ENCODE data around the gene PCIF1. TPM values are rescaled to one million over a fixed set of nuclear protein-coding genes. Genes with fewer than 3 reads are reported as not detected.
A peak's percentile ranks its signal among the peaks of the same experiment; 100 is the strongest.

The PCIF1 gene
- polyA plus RNA-seq, 3 donors = 41.0 to 54.9 (median 50.4) TPM

DNA sequence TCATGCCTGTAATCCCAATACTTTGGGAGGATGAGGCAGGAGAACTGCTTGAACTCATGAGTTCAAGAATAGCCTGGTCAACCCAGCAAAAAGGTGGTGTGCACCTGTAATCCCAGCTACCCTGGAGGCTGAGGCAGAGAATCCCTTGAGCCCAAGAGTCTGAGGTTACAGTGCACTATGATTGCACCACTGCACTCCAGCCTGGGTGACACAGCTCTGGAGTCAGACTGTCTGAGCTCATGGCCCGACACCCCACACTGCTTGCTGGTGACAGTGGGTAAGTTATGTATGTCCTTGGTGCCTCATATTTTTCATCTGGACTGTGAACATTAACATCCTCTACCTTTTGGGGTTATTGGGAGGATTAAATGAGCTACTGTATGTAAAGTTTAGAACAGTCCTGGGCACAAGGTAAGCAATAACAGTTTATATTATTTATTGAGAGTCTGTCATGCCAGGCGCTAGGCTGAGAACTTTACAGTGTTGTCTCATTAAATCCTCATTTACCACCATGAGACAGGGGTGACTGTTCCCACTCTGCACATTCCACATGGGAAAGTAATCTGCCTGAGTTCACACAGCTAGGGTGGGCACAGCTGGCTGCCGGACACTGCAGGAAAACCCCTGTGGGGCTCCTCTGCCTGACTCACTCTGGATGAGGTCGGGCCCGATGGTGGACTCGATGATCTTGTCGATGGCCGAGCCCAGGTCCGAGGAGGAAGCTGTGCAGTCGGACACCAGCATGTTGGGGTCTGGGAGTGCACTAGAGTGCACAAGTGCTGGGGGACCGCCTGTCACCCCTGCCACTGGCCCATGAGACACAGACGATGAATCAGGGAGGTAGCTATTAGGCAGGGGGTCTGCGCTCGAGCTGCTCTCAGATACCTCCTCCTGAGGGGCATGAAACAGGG, 34.6 kb downstream of the PCIF1 start:
- Histone ChIP-seq H3K27me3 (ENCODE audit: control insufficient read depth in 2 of 2, insufficient read depth in 2 of 2, low read length in 2 of 2) (no peaks in the 10 kb centered on the region), H3K4me1 (ENCODE audit: control insufficient read depth in 1 of 2, insufficient read depth in 2 of 2, low read length in 2 of 2) (peaks cover 38 to 41% of the 10 kb centered on the region in 2 donors), H3K36me3 (replicated peaks in 1 of 2; ENCODE audit: control insufficient read depth in 1 of 2, insufficient read depth in 2 of 2, low read length in 2 of 2) (peaks cover 45 to 53% of the 10 kb centered on the region in 2 donors), H3K9me3 (replicated peaks in 1 of 2; ENCODE audit: control insufficient read depth in 1 of 2, insufficient read depth in 1 of 2, low read length in 2 of 2) (no peaks in the 10 kb centered on the region), H3K79me2 (ENCODE audit: insufficient read depth, low read length) (peaks cover 35% of the 10 kb centered on the region), H3K4me3 (replicated peaks in 1 of 3; ENCODE audit: low read depth in 2 of 3, low read length in 3 of 3) (no peak overlapping the region), H3K4me2 (replicated peaks; ENCODE audit: extremely low read depth, low read length, poor library complexity, severe bottlenecking) (no peak overlapping the region), H4K20me1 (ENCODE audit: insufficient read depth, low read length) (peaks cover 31% of the 10 kb centered on the region), H3K9ac (ENCODE audit: insufficient read depth, low read length, poor library complexity, severe bottlenecking) (no peak overlapping the region), H2AFZ (ENCODE audit: insufficient read depth, low read depth, low read length, poor library complexity, severe bottlenecking) (no peak overlapping the region), H3K27ac (ENCODE audit: low read depth in 1 of 2, low read length in 2 of 2) (peak overlapping the region in 1 of 2 donors; percentile 99)
- Mint-ChIP-seq H3K27ac (peak overlapping the region in 5 of 7 donors; percentile 23 to 100 (median 45)), H3K27me3 (ENCODE audit: low read depth in 3 of 3) (no peaks in the 10 kb centered on the region), H3K36me3 (peaks cover 39 to 55% of the 10 kb centered on the region in 2 donors), H3K4me3 (no peak overlapping the region), H3K9me3 (no peaks in the 10 kb centered on the region), H3K4me1 (peaks cover 31% of the 10 kb centered on the region)
- intact Hi-C loops (cut with micrococcal nuclease) = no loop called here
- 94% methylated on average over 10 of the region's 14 CpGs for WGBS (ENCODE audit: insufficient coverage)
- DNase-seq = peak in 1 of 3 donors; percentile 42
- TF ChIP-seq CTCF (IDR thresholded peaks at IDR 0.05) = no peak

DNA sequence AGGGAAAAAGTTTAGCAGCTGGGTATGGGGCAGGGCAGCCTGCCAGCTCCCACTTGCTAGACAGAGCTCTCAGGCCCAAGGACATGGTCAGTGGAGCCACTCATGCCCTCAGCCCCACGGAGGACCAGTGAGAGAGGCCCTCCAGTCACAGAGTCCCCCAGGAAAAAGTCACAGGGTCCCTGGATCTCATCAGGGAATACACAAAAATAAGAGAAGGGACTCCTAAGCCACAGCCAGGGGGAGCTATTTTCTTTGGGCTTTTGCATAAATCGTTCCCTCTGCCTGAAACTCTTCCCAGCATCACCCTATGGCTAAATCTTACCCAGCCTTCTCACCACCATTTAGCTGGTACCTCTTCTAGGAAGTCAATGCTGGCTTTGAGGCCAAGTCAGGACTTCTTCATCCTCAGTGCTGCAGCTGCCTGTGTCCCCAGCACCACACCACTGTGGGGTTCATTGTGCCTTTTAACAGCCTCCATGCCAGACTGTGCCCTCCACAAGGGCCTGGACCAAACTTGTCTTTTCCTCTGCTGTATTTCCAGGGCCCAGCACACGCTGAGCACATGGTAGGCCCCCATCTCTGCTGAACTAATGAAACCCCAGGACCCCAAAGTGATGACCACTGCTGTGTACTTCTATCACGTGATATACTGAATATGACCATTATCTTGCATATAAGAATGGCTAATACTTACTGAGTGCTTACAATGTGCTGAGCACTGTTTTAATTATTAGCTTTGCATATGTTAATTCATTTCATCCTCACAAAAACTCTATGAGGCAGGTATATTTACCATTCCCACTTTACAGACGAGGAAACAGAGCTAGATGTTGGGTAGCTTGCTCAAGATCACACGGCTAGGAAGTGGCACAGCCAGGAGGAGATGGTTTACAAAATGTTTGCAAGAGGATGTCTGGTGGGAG, 35.5 kb downstream of the PCIF1 start:
- Mint-ChIP-seq H3K4me1 (peaks cover 34% of the 10 kb centered on the region), H3K27me3 (ENCODE audit: low read depth in 3 of 3) (no peaks in the 10 kb centered on the region), H3K4me3 (peak overlapping the region; percentile 35 to 88), H3K9me3 (no peaks in the 10 kb centered on the region), H3K27ac (peak overlapping the region; percentile 33 to 100 (median 90)), H3K36me3 (peaks cover 32 to 46% of the 10 kb centered on the region in 2 donors)
- Histone ChIP-seq H3K4me2 (replicated peaks; ENCODE audit: extremely low read depth, low read length, poor library complexity, severe bottlenecking) (peak overlapping the region; percentile 84), H2AFZ (ENCODE audit: insufficient read depth, low read depth, low read length, poor library complexity, severe bottlenecking) (no peak overlapping the region), H3K79me2 (ENCODE audit: insufficient read depth, low read length) (peaks cover 35% of the 10 kb centered on the region), H3K9ac (ENCODE audit: insufficient read depth, low read length, poor library complexity, severe bottlenecking) (no peak overlapping the region), H4K20me1 (ENCODE audit: insufficient read depth, low read length) (peaks cover 30% of the 10 kb centered on the region), H3K9me3 (replicated peaks in 1 of 2; ENCODE audit: control insufficient read depth in 1 of 2, insufficient read depth in 1 of 2, low read length in 2 of 2) (no peaks in the 10 kb centered on the region), H3K4me3 (replicated peaks in 1 of 3; ENCODE audit: low read depth in 2 of 3, low read length in 3 of 3) (peak overlapping the region in 1 of 3 experiments; percentile 96), H3K27ac (ENCODE audit: low read depth in 1 of 2, low read length in 2 of 2) (peak overlapping the region in 1 of 2 donors; percentile 99), H3K36me3 (replicated peaks in 1 of 2; ENCODE audit: control insufficient read depth in 1 of 2, insufficient read depth in 2 of 2, low read length in 2 of 2) (peaks cover 38 to 46% of the 10 kb centered on the region in 2 donors), H3K27me3 (ENCODE audit: control insufficient read depth in 2 of 2, insufficient read depth in 2 of 2, low read length in 2 of 2) (no peaks in the 10 kb centered on the region), H3K4me1 (ENCODE audit: control insufficient read depth in 1 of 2, insufficient read depth in 2 of 2, low read length in 2 of 2) (peaks cover 41 to 44% of the 10 kb centered on the region in 2 donors)
- intact Hi-C loops (cut with micrococcal nuclease) = loop anchor here in 1 of 2 donors (5.0 kb wide), 3 partner anchors 58 to 158 kb away; partner anchors contain the start of genes NCOA5, PLTP and UBE2C
- 25% methylated on average over 2 of the region's 6 CpGs for WGBS (ENCODE audit: insufficient coverage)
- peak; percentile 82 for TF ChIP-seq CTCF (IDR thresholded peaks at IDR 0.05)
- peak in 2 of 3 donors; percentile 50 to 52 for DNase-seq

Measured in CD14-positive monocyte (primary cell).